GM23338 (cell line): ENCODE measurements around the gene TUBGCP2. TPM values are rescaled to one million over a fixed set of nuclear protein-coding genes. Genes with fewer than 3 reads are reported as not detected.

Experiments used
- ATAC-seq: fragments of 200-7000 bp; cut with Tn5 transposase; 3 replicates; pipeline ENCODE4 v1.9.1; 2020
- DNase-seq: peaks from one replicate; pipeline ENCODE4 v3.0.0-alpha.2; 2015; ENCODE audit warnings: low spot score
- H2AFZ ChIP-seq: fragments of 200-600 bp; sonication (generic); 2 replicates; pipeline ENCODE4 v1.8.0; 2016; ENCODE audit warnings: antibody characterized with exemption, mild to moderate bottlenecking, moderate library complexity
- H3F3A ChIP-seq: fragments of 200-600 bp; sonication (generic); replicated peaks from 2 replicates; pipeline ENCODE4 v1.8.0; 2017; ENCODE audit warnings: antibody characterized with exemption, mixed run types, low read depth
- H3K27ac ChIP-seq: fragments of 200-600 bp; sonication (generic); 2 replicates; pipeline ENCODE4 v1.6.1; 2016; ENCODE audit warnings: low read depth
- H3K27me3 ChIP-seq: fragments of 200-600 bp; sonication (generic); 2 replicates; pipeline ENCODE4 v1.8.0; 2016; ENCODE audit warnings: mild to moderate bottlenecking, mixed run types, moderate library complexity; ENCODE audit not compliant: insufficient read depth
- H3K36me3 ChIP-seq: fragments of 200-600 bp; sonication (generic); 2 replicates; pipeline ENCODE4 v1.8.0; 2016; ENCODE audit warnings: mild to moderate bottlenecking; ENCODE audit not compliant: insufficient read depth
- H3K4me1 ChIP-seq: fragments of 200-600 bp; sonication (generic); 2 replicates; pipeline ENCODE4 v1.8.0; 2016; ENCODE audit warnings: mild to moderate bottlenecking, moderate library complexity; ENCODE audit not compliant: insufficient read depth
- H3K4me2 ChIP-seq: fragments of 200-600 bp; sonication (generic); 2 replicates; pipeline ENCODE4 v1.7.1; 2017; ENCODE audit warnings: mixed run types
- H3K4me3 ChIP-seq: fragments of 200-600 bp; sonication (generic); 2 replicates; pipeline ENCODE4 v1.6.1; 2016; ENCODE audit warnings: mixed run types
- H3K79me2 ChIP-seq: fragments of 200-600 bp; sonication (generic); replicated peaks from 2 replicates; pipeline ENCODE4 v1.8.0; 2017; ENCODE audit warnings: mild to moderate bottlenecking; ENCODE audit not compliant: insufficient read depth
- H3K9me2 ChIP-seq: fragments of 200-600 bp; sonication (generic); 2 replicates; pipeline ENCODE4 v1.8.0; 2017; ENCODE audit not compliant: insufficient read depth
- H4K20me1 ChIP-seq: fragments of 200-600 bp; sonication (generic); replicated peaks from 2 replicates; pipeline ENCODE4 v1.8.0; 2017; ENCODE audit warnings: mild to moderate bottlenecking; ENCODE audit not compliant: insufficient read depth
- H3K27ac Mint-ChIP-seq: 2 replicates; pipeline ENCODE4 v1.8.0; 2020; ENCODE audit warnings: inconsistent platforms, mild to moderate bottlenecking, moderate library complexity, mixed read lengths
- H3K27me3 Mint-ChIP-seq: 3 replicates; pipeline ENCODE4 v1.8.0; 2022; ENCODE audit warnings: low read depth, mild to moderate bottlenecking, moderate library complexity, mixed read lengths, inconsistent platforms; ENCODE audit not compliant: insufficient read depth, poor library complexity
- H3K36me3 Mint-ChIP-seq: 3 replicates; pipeline ENCODE4 v1.8.0; 2021; ENCODE audit warnings: low read depth, mild to moderate bottlenecking, inconsistent platforms, moderate library complexity, mixed read lengths
- H3K4me1 Mint-ChIP-seq: 3 replicates; pipeline ENCODE4 v1.8.0; 2020; ENCODE audit warnings: mild to moderate bottlenecking, inconsistent platforms, mixed read lengths
- H3K4me3 Mint-ChIP-seq: 3 replicates; pipeline ENCODE4 v1.8.0; 2021; ENCODE audit warnings: moderate library complexity, mild to moderate bottlenecking, inconsistent platforms, mixed read lengths
- H3K9me3 Mint-ChIP-seq: 3 replicates; pipeline ENCODE4 v1.8.0; 2020; ENCODE audit warnings: moderate library complexity, mild to moderate bottlenecking, inconsistent platforms, mixed read lengths
- ETS1 ChIP-seq: IDR thresholded peaks from 2 replicates; pipeline ENCODE4 v1.6.1; 2016; ENCODE audit warnings: antibody characterized with exemption
- NANOG ChIP-seq: IDR thresholded peaks from 2 replicates; pipeline ENCODE4 v1.6.1; 2016; ENCODE audit warnings: antibody characterized with exemption, borderline replicate concordance
- POLR2AphosphoS5 ChIP-seq: IDR thresholded peaks from 2 replicates; pipeline ENCODE4 v1.6.1; 2016; ENCODE audit warnings: antibody characterized with exemption, low read depth
- REST ChIP-seq: IDR thresholded peaks from one replicate; pipeline ENCODE4 v1.6.1; 2018; ENCODE audit warnings: antibody characterized with exemption; ENCODE audit not compliant: unreplicated experiment
- ZNF114 ChIP-seq: fragments of 250-450 bp; sonication (Bioruptor Pico); IDR thresholded peaks from 2 replicates; pipeline ENCODE4 v1.5.0; 2020; ENCODE audit warnings: mild to moderate bottlenecking, moderate library complexity
- ZNF331 ChIP-seq: fragments of 250-450 bp; sonication (Bioruptor Pico); IDR thresholded peaks from 2 replicates; pipeline ENCODE4 v1.5.0; 2020; ENCODE audit warnings: low read depth, mild to moderate bottlenecking, moderate library complexity
- polyA plus RNA-seq: library from polyadenylated mRNA; unstranded; fragments of >200 nt; fragmentation: Nextera tagmentation; extraction: Ambion mirVana; gene quantifications from 2 replicates; pipeline ENCODE4 v1.2.1, GENCODE V29; 2016
- total RNA-seq: library from RNA; depleted of rRNA; stranded (reverse); fragments of >200 nt; shearing (Covaris generic); gene quantifications from 2 replicates; pipeline ENCODE4 v1.2.3, GENCODE V29; 2014

The TUBGCP2 gene
- total and polyA plus RNA-seq, 2 experiments from 2014 or later: 59.6 to 67.7 TPM

DNA sequence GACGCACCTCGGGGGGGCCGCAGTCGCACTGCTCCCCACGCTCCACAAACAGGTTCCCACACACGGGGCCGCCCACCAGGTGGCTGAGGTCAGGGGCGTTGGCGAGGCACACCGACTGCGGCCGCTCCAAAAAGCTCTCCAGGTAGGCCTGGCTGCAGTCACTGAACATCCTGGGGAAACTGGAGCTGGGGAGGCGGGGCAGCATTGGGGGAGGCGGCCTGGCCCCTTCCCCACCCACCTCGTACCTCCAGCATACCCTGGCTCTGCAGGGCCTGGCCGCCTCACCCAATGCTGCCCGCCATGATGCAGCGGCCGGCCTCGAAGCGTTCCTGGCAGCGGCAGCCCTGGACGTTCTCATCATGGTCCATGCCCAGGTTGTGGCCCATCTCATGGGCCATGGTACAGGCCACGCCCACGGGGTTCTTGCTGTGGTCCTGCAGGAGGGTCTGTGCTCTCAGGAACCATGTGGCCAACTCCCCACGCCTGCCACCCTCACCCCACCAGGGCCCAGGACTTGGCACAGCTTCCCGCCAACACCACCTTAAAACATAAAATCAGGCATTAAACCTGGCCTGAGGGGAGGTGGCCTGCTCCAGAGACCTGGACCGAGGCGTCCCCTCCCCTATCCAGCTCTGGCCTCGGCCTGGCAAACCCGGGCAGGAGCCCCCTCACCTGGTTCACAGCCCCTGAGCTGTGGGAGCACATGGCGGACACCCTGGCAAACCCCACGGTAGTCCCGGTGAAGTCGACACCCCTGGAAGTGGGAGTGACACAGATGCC, 37.0 kb downstream of the TUBGCP2 start:
- no peaks in the 10 kb centered on the region for H3K36me3 ChIP-seq
- DNase-seq: no peak
- H3K4me3 ChIP-seq: no peak overlapping the region
- TF ChIP-seq ZNF331 (no peak), REST (no peak), ZNF114 (CRISPR knock-in tag) (no peak), ETS1 (no peak), POLR2AphosphoS5 (no peak)
- ATAC-seq: peak; percentile 17
- H2AFZ ChIP-seq: no peak overlapping the region
- no peaks in the 10 kb centered on the region for H3K36me3 Mint-ChIP-seq
- no peaks in the 10 kb centered on the region for H4K20me1 ChIP-seq
- H3K4me3 Mint-ChIP-seq: no peak overlapping the region
- no peaks in the 10 kb centered on the region for H3K9me2 ChIP-seq
- H3K27me3 Mint-ChIP-seq: peaks cover 5% of the 10 kb centered on the region
- H3K79me2 ChIP-seq: no peaks in the 10 kb centered on the region
- no peak overlapping the region for H3K27ac Mint-ChIP-seq
- H3K27ac ChIP-seq: no peak overlapping the region
- no peaks in the 10 kb centered on the region for H3F3A ChIP-seq
- H3K4me1 Mint-ChIP-seq: peaks cover 4% of the 10 kb centered on the region; the same call in 2 of the 3 replicates
- no peaks in the 10 kb centered on the region for H3K9me3 Mint-ChIP-seq
- no peaks in the 10 kb centered on the region for H3K4me1 ChIP-seq
- H3K27me3 ChIP-seq: no peaks in the 10 kb centered on the region
- no peak overlapping the region for H3K4me2 ChIP-seq

GRCh38 chr10:133270773-133271297, 37.8 kb downstream of the TUBGCP2 start:
- H3K9me3 Mint-ChIP-seq: no peaks in the 10 kb centered on the region
- Histone ChIP-seq H3K36me3 (no peaks in the 10 kb centered on the region), H3K4me3 (no peak overlapping the region), H2AFZ (no peak overlapping the region), H3K9me2 (no peaks in the 10 kb centered on the region), H3F3A (no peaks in the 10 kb centered on the region), H3K4me1 (no peaks in the 10 kb centered on the region), H4K20me1 (no peaks in the 10 kb centered on the region), H3K79me2 (no peaks in the 10 kb centered on the region), H3K27ac (no peak overlapping the region), H3K4me2 (no peak overlapping the region), H3K27me3 (no peaks in the 10 kb centered on the region)
- no peak overlapping the region for H3K27ac Mint-ChIP-seq
- ATAC-seq (no peak), DNase-seq (no peak)
- H3K4me1 Mint-ChIP-seq: peaks cover 2% of the 10 kb centered on the region; the same call in 2 of the 3 replicates
- H3K27me3 Mint-ChIP-seq: peaks cover 6% of the 10 kb centered on the region
- no peaks in the 10 kb centered on the region; the same call in 2 of the 3 replicates for H3K36me3 Mint-ChIP-seq
- no peak overlapping the region for H3K4me3 Mint-ChIP-seq
- TF ChIP-seq ETS1 (no peak), REST (no peak), NANOG (no peak)
